ENCODE results near the gene CMIP.

Gene CMIP

GRCh38 chr16:81513204-81514040 is 68.8 kb downstream of the CMIP start:
- no peak overlapping the region for H3K27ac Mint-ChIP-seq
- H3K4me3 Mint-ChIP-seq = no peak overlapping the region

DNA sequence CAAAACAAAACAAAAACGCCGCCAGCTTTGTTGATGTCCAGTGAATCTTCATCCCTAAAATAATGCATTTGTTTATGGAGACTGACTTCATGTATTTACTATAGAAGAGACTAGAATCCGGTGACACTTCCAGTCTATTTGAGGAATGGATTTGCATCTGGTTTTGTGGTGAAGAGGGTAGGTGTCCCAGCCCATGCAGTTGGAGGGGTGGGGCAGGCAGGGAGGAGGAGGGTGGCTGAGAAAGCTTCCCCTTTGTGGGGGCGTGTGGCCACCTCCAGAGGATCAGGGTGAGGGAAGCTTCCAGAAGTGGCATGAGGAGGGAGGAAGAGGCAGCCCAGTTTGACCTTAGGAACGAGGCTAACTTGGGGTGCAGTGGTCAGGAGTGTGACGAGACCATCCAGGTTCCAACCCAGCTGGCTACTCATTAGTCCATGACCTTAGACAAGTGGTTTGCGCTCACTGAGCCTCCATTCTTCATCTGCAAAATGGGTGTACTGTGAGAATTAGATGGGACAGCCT is 69.5 kb downstream of the CMIP start:
- H3K4me1 Mint-ChIP-seq (ENCODE audit: low read depth) = peaks cover 10% of the 10 kb centered on the region
- no peaks in the 10 kb centered on the region for H3K9me3 Mint-ChIP-seq
- peaks cover 10% of the 10 kb centered on the region for H3K36me3 Mint-ChIP-seq (ENCODE audit: low read depth)
- H3K4me3 Mint-ChIP-seq = no peak overlapping the region
- no peaks in the 10 kb centered on the region for H3K27me3 Mint-ChIP-seq
- H3K27ac Mint-ChIP-seq = peak overlapping the region; percentile 62
- no peak for DNase-seq

More at GRCh38 chr16:81513204-81514040, 68.8 kb downstream of the CMIP start:
- H3K4me1 Mint-ChIP-seq (ENCODE audit: low read depth) = peaks cover 10% of the 10 kb centered on the region
- no peaks in the 10 kb centered on the region for H3K27me3 Mint-ChIP-seq
- H3K9me3 Mint-ChIP-seq = no peaks in the 10 kb centered on the region
- DNase-seq = no peak
- H3K36me3 Mint-ChIP-seq (ENCODE audit: low read depth) = peaks cover 10% of the 10 kb centered on the region

GRCh38 chr16:81514568-81515258 is 70.1 kb downstream of the CMIP start:
- peak overlapping the region; percentile 26 for H3K27ac Mint-ChIP-seq

DNA sequence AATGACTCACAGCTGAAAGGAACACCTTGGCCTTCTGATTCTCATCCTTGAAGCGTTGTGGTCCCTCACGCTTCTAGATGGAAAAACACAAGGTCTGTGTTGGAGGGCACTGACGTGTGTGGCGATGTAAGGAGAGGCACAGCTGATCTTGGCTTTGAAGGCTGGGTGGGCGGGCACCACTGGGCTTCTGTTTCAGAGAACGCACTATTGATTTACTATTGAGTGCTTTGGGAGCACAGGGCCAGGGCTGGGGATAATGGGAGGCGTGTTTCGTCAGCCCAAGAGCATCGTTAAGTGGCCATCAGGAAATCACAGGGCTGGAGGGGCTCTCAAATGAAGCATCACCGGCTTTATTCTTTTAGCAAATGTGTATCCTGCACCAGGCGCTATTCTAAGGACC is 70.7 kb downstream of the CMIP start:
- DNase-seq = no peak
- no peaks in the 10 kb centered on the region for H3K9me3 Mint-ChIP-seq
- peaks cover 18% of the 10 kb centered on the region for H3K4me1 Mint-ChIP-seq (ENCODE audit: low read depth)
- H3K36me3 Mint-ChIP-seq (ENCODE audit: low read depth) = peaks cover 10% of the 10 kb centered on the region
- H3K4me3 Mint-ChIP-seq = no peak overlapping the region
- no peaks in the 10 kb centered on the region for H3K27me3 Mint-ChIP-seq
- no peak overlapping the region for H3K27ac Mint-ChIP-seq

More at GRCh38 chr16:81514568-81515258, 70.1 kb downstream of the CMIP start:
- no peaks in the 10 kb centered on the region for H3K27me3 Mint-ChIP-seq
- no peak for DNase-seq
- H3K9me3 Mint-ChIP-seq = no peaks in the 10 kb centered on the region
- peaks cover 16% of the 10 kb centered on the region for H3K4me1 Mint-ChIP-seq (ENCODE audit: low read depth)
- peaks cover 10% of the 10 kb centered on the region for H3K36me3 Mint-ChIP-seq (ENCODE audit: low read depth)
- H3K4me3 Mint-ChIP-seq = no peak overlapping the region

DNA sequence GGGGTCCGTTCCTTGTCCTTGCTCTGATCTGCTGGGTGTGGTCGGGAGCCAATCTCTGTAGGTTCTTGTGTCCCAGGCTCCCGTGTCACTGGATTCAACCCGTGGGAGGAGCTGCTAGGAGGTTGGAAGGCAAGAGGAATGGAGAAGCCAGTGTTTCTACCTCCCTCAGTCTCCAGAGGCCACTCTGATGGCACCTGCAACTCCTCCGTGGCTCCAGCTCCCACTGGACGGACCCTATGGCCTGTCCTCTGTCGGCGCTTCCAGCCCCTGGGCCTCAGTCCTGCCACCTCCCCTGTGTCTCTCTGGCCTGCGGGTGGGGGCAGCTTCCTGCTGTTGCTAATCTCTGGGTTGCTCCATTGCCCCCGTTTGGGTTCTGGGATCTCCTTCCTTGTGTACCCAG is 71.1 kb downstream of the CMIP start:
- Mint-ChIP-seq H3K36me3 (ENCODE audit: low read depth) (peaks cover 10% of the 10 kb centered on the region), H3K27me3 (no peaks in the 10 kb centered on the region), H3K4me1 (ENCODE audit: low read depth) (peaks cover 22% of the 10 kb centered on the region), H3K27ac (no peak overlapping the region), H3K9me3 (no peaks in the 10 kb centered on the region), H3K4me3 (no peak overlapping the region)
- no peak for DNase-seq

DNA sequence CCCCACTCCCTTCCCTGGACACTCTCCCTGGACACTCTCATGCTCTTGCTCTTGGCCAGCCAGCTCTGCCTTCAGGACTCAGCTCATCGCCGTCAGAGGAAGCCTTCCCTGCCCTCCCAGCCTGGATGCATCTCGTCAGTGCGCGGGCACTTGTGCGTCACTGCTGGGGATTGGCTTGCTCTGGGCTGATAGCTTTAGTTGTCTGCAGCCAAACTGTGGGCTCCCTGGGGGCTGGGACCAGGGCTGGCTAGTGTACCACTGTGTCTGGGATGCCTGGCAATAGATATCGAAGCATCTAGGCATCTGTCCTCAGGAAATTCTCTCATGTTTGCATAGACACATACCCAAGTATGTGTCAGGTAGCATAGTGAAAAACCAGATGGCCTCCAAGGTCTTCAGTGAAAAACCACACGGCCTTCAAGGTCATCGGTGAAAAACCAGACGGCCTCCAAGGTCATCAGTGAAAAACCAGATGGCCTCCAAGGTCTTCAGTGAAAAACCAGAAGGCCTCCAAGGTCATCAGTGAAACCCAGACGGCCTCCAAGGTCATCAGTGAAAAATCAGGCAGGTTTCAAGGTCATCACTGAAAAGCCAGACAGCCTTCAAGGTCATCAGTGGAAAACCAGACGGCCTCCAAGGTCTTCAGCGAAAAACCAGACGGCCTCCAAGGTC is 72.0 kb downstream of the CMIP start:
- no peak for DNase-seq
- Mint-ChIP-seq H3K4me3 (no peak overlapping the region), H3K36me3 (ENCODE audit: low read depth) (peaks cover 10% of the 10 kb centered on the region), H3K27ac (no peak overlapping the region), H3K27me3 (no peaks in the 10 kb centered on the region), H3K4me1 (ENCODE audit: low read depth) (peaks cover 31% of the 10 kb centered on the region), H3K9me3 (no peaks in the 10 kb centered on the region)

- no peaks in the 10 kb centered on the region for H3K9me3 Mint-ChIP-seq
- no peak for DNase-seq
- no peak overlapping the region for H3K27ac Mint-ChIP-seq
- no peaks in the 10 kb centered on the region for H3K27me3 Mint-ChIP-seq
- peaks cover 36% of the 10 kb centered on the region for H3K4me1 Mint-ChIP-seq (ENCODE audit: low read depth)
- no peak overlapping the region for H3K4me3 Mint-ChIP-seq
- peaks cover 10% of the 10 kb centered on the region for H3K36me3 Mint-ChIP-seq (ENCODE audit: low read depth)
Measured at GRCh38 chr16:81517150-81517499, 72.5 kb downstream of the CMIP start.

DNA sequence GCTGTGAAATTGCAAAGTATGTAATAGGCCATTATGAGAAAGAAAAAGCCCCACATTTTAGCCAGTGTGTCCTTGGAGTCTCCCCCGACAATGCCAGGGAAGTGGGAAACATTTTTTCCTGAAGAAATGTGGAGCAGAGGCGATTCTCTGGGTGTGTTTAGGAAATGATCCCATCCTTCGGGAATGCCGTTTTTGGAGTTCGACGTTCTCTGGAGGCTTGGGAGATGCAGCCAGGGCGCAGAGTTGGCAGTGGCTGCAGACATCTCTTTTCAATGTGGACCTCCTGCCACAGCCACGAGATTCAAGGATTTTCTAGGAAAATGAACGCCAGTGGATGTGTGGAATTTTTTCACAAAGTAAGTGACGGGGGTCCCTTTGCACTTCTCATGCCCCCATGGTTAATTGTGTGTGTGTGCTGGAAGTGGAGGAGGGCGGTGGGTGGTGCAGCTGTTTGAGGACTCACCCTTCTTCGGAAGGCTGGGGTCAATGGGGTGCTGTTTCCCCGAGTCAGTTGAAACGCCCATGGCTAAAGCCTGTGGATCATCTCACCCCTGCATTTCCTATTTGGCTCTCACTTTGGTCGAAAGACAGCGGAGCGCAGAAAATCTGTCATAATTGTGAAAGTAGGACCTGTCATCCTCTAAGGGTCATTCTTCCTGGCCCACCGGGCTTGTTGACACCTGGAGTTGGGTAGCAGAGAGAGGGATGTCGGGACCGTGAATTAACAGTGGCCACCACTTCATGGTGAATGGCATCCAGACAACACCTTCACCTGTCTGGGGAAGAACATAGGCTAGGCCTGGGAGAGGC is 73.2 kb downstream of the CMIP start:
- Mint-ChIP-seq H3K9me3 (no peaks in the 10 kb centered on the region), H3K36me3 (ENCODE audit: low read depth) (peaks cover 10% of the 10 kb centered on the region), H3K4me1 (ENCODE audit: low read depth) (peaks cover 40% of the 10 kb centered on the region), H3K4me3 (no peak overlapping the region), H3K27ac (no peak overlapping the region), H3K27me3 (no peaks in the 10 kb centered on the region)
- no peak for DNase-seq

DNA sequence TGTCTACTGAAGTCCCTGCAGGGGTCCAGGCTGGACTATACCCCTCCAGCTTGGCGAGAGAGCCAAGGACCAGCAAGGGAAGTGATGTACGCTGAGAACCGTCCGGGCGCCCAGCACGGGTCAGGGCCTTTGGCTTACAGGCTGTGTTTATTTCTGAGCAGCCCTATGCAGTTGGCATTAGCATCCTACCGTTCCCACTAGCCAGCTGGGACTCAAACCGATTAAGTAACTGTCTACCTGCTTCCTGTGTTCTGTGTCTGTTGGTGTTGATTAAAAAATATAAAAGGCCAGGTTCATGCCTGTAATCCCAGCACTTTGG is 73.8 kb downstream of the CMIP start:
- Mint-ChIP-seq H3K9me3 (no peaks in the 10 kb centered on the region), H3K36me3 (ENCODE audit: low read depth) (peaks cover 13% of the 10 kb centered on the region), H3K4me3 (no peak overlapping the region), H3K27me3 (no peaks in the 10 kb centered on the region), H3K27ac (no peak overlapping the region), H3K4me1 (ENCODE audit: low read depth) (peaks cover 41% of the 10 kb centered on the region)
- no peak for DNase-seq

GRCh38 chr16:81519301-81520150 is 74.9 kb downstream of the CMIP start:
- H3K4me3 Mint-ChIP-seq = no peak overlapping the region
- H3K9me3 Mint-ChIP-seq = no peaks in the 10 kb centered on the region
- peaks cover 45% of the 10 kb centered on the region for H3K4me1 Mint-ChIP-seq (ENCODE audit: low read depth)
- no peak for DNase-seq
- H3K36me3 Mint-ChIP-seq (ENCODE audit: low read depth) = peaks cover 14% of the 10 kb centered on the region
- H3K27me3 Mint-ChIP-seq = no peaks in the 10 kb centered on the region
- peak overlapping the region; percentile 76 for H3K27ac Mint-ChIP-seq

DNA sequence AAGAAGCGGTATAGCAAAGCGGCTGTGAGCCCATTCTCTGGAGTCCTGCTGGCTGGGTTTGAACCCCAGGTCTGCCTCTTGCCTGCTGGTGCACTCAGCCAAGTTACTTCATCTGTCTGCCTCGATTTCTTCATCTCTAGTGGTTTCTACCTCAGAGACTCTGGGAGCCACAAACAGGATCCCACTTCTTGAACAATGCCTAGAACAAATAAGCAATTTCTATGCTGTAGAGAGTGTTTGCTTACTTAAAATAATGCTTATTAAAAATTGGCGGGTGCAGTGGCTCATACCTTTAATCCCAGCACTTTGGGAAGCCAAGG is 75.5 kb downstream of the CMIP start:
- no peak overlapping the region for H3K27ac Mint-ChIP-seq

GRCh38 chr16:81520560-81521135 is 76.0 kb downstream of the CMIP start:
- no peaks in the 10 kb centered on the region for H3K27me3 Mint-ChIP-seq
- no peak overlapping the region for H3K4me3 Mint-ChIP-seq
- DNase-seq = no peak
- peak overlapping the region; percentile 77 for H3K27ac Mint-ChIP-seq
- no peaks in the 10 kb centered on the region for H3K9me3 Mint-ChIP-seq
- H3K36me3 Mint-ChIP-seq (ENCODE audit: low read depth) = peaks cover 14% of the 10 kb centered on the region
- H3K4me1 Mint-ChIP-seq (ENCODE audit: low read depth) = peaks cover 50% of the 10 kb centered on the region

More for the DNA sequence above, 75.5 kb downstream of the CMIP start:
- Mint-ChIP-seq H3K36me3 (ENCODE audit: low read depth) (peaks cover 14% of the 10 kb centered on the region), H3K4me3 (no peak overlapping the region), H3K4me1 (ENCODE audit: low read depth) (peaks cover 48% of the 10 kb centered on the region), H3K9me3 (no peaks in the 10 kb centered on the region), H3K27me3 (no peaks in the 10 kb centered on the region)
- DNase-seq = no peak

DNA sequence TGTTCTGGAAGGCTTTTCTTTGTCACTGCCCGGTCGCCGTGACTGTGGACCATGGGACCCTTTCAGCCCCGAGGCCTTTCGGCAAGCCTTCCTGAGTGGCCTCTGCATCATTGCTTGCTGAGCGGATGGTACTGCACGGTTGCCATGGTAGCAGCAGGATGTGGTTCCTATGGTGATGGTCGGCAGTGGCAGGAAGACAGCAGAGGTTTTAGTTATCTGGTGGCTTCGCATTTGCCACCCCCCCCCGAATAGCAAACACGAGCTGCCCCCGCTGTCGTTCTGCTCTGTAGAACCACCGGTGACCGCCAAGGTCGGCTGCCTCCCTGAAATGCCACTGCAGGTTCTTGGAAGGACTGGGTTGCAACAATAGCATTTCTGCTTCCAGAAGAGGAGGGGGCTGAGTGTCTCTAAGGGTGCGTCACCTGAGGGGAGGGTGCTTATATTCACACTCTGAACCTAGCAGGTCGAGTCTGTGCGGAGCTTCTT is 76.6 kb downstream of the CMIP start:
- Mint-ChIP-seq H3K4me3 (no peak overlapping the region), H3K9me3 (no peaks in the 10 kb centered on the region), H3K27ac (no peak overlapping the region), H3K27me3 (no peaks in the 10 kb centered on the region), H3K36me3 (ENCODE audit: low read depth) (peaks cover 14% of the 10 kb centered on the region), H3K4me1 (ENCODE audit: low read depth) (peaks cover 55% of the 10 kb centered on the region)
- DNase-seq = peak; percentile 66
